Caco-2 (cell line): ENCODE results near the gene KREMEN1. TPM values are rescaled to one million over a fixed set of nuclear protein-coding genes. Genes with fewer than 3 reads are reported as not detected.

ENCODE experiments used
- BruUV-seq: library from RNA; stranded (reverse); fragments of 400-500 nt; replicated peaks from 2 replicates; lab custom pipeline; 2021; lab: Mats Ljungman, UMichigan
- CTCF ChIA-PET: fragments of 300-600 bp; sonication (Branson Sonifier 250); formaldehyde crosslinking; loops from one replicate; lab custom pipeline; 2022; ENCODE audit warnings: antibody characterized with exemption; lab: Charles Lee
- POLR2A ChIA-PET: fragments of 300-600 bp; sonication (Branson Sonifier 250); formaldehyde crosslinking; loops from one replicate; lab custom pipeline; 2022; ENCODE audit warnings: antibody characterized with exemption; lab: Charles Lee
- DNase-seq, 2 experiments: peaks; one replicate each; pipeline versions ENCODE4 v3.0.0 to v3.0.0-alpha.2; 2020 to 2022
- H3K27me3 ChIP-seq: replicated peaks from 2 replicates; pipeline ENCODE4 v1.6.0; 2011; ENCODE audit warnings: low read length; ENCODE audit not compliant: control insufficient read depth, insufficient read depth
- H3K36me3 ChIP-seq: 2 replicates; pipeline ENCODE4 v1.5.1; 2011; ENCODE audit warnings: low read length; ENCODE audit not compliant: control insufficient read depth, insufficient read depth
- H3K4me1 ChIP-seq: fragments of 250-450 bp; sonication (Bioruptor Pico); 2 replicates; pipeline ENCODE4 v1.5.1; 2020; ENCODE audit warnings: mild to moderate bottlenecking
- H3K4me3 ChIP-seq: 2 replicates; pipeline ENCODE4 v1.5.1; 2011; ENCODE audit warnings: low read depth, mild to moderate bottlenecking, control low read depth, low read length
- H3K9me3 ChIP-seq: fragments of 250-450 bp; sonication (Bioruptor Pico); 2 replicates; pipeline ENCODE4 v1.5.1; 2020; ENCODE audit warnings: mild to moderate bottlenecking, moderate library complexity
- H3K27ac Mint-ChIP-seq: one replicate; pipeline ENCODE4 v1.8.0; 2022; ENCODE audit warnings: mixed read lengths; ENCODE audit not compliant: unreplicated experiment
- H3K27me3 Mint-ChIP-seq: one replicate; pipeline ENCODE4 v1.8.0; 2022; ENCODE audit warnings: mixed read lengths; ENCODE audit not compliant: insufficient read depth, unreplicated experiment
- H3K36me3 Mint-ChIP-seq: one replicate; pipeline ENCODE4 v1.8.0; 2022; ENCODE audit warnings: mild to moderate bottlenecking, mixed read lengths; ENCODE audit not compliant: insufficient read depth, unreplicated experiment
- H3K4me1 Mint-ChIP-seq: one replicate; pipeline ENCODE4 v1.8.0; 2022; ENCODE audit warnings: low read depth, mixed read lengths; ENCODE audit not compliant: unreplicated experiment
- H3K4me3 Mint-ChIP-seq: one replicate; pipeline ENCODE4 v1.8.0; 2022; ENCODE audit warnings: mild to moderate bottlenecking, moderate library complexity, mixed read lengths; ENCODE audit not compliant: unreplicated experiment
- H3K9me3 Mint-ChIP-seq: one replicate; pipeline ENCODE4 v1.8.0; 2022; ENCODE audit warnings: mixed read lengths; ENCODE audit not compliant: unreplicated experiment
- CTCF ChIP-seq, 2 experiments: fragments of 200-600 bp in 1 of 2; IDR thresholded peaks; 1 replicate in 1 of 2; 2 replicates in 1 of 2; pipeline versions ENCODE4 v1.5.1 to v1.8.0; 2011 to 2022; ENCODE audit warnings: antibody characterized with exemption in 1 of 2, control low read depth in 1 of 2, inconsistent platforms in 1 of 2, low read depth in 1 of 2, low read length in 1 of 2, mild to moderate bottlenecking in 1 of 2, moderate library complexity in 1 of 2; ENCODE audit not compliant: insufficient read depth in 1 of 2, severe bottlenecking in 1 of 2, unreplicated experiment in 1 of 2
- intact Hi-C: fragments of 100-400 bp; cut with micrococcal nuclease; formaldehyde crosslinking; loops from one replicate; pipeline ENCODE4 v1.10.0; 2022; ENCODE audit not compliant: unreplicated experiment
- total RNA-seq: library from RNA; stranded (reverse); gene quantifications from 2 replicates; pipeline ENCODE4 v1.2.3, GENCODE V29; 2022

The KREMEN1 gene
- total RNA-seq, 1 experiment from 2014 or later: 29.7 TPM

DNA sequence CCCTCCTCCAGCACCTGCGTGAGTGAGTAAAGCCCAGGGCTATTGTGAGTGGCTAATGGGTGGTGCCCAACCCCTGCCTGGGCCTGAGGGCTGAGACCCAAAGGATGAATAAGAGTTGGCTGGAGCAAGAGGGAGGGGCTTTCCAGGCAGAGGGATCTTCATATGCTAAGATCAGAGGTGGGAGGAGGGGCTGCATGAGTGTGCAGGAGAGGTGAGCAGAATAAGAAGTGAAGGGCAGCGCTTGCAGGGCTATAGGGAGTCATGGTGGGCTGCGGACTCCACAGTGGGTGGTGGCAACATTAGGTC is 136.7 kb downstream of the KREMEN1 start:
- H3K4me1 Mint-ChIP-seq: no peaks in the 10 kb centered on the region
- no peaks in the 10 kb centered on the region for H3K9me3 Mint-ChIP-seq
- intact Hi-C loops: loop anchor here (10.0 kb wide), 1 partner anchor 165 kb away; no protein-coding TSS in a partner anchor
- H3K4me3 Mint-ChIP-seq: no peak overlapping the region
- no peaks in the 10 kb centered on the region for H3K36me3 Mint-ChIP-seq
- DNase-seq: no peak
- no peaks in the 10 kb centered on the region for H3K27me3 ChIP-seq
- TF ChIP-seq CTCF (IDR thresholded peaks at IDR 0.05; ENCODE audit: insufficient read depth in 1 of 2, low read depth in 1 of 2, low read length in 1 of 2, severe bottlenecking in 1 of 2, unreplicated experiment in 1 of 2): no peak
- BruUV-seq: no TSS peak
- POLR2A ChIA-PET: interaction anchor here (0.6 kb wide), 1 partner anchor 16 kb away, joined by 3 read pairs; no protein-coding TSS in a partner anchor
- no peak overlapping the region for H3K27ac Mint-ChIP-seq
- no peaks in the 10 kb centered on the region for H3K36me3 ChIP-seq
- peaks cover 4% of the 10 kb centered on the region; the same call in 1 of the 2 replicates for H3K4me1 ChIP-seq
- no peak overlapping the region for H3K4me3 ChIP-seq
- CTCF ChIA-PET: interaction anchor here (0.6 to 2.0 kb wide), 3 partner anchors 9 to 36 kb away, joined by 3 to 11 read pairs (median 6); no protein-coding TSS in a partner anchor
- H3K27me3 Mint-ChIP-seq: no peaks in the 10 kb centered on the region
- H3K9me3 ChIP-seq: no peaks in the 10 kb centered on the region

- H3K27me3 Mint-ChIP-seq: no peaks in the 10 kb centered on the region
- H3K4me1 Mint-ChIP-seq: no peaks in the 10 kb centered on the region
- CTCF ChIA-PET: no interaction called here
- Histone ChIP-seq H3K9me3 (no peaks in the 10 kb centered on the region), H3K27me3 (no peaks in the 10 kb centered on the region), H3K4me3 (no peak overlapping the region), H3K36me3 (no peaks in the 10 kb centered on the region), H3K4me1 (peaks cover 4% of the 10 kb centered on the region; the same call in 1 of the 2 replicates)
- DNase-seq: no peak
- no peaks in the 10 kb centered on the region for H3K9me3 Mint-ChIP-seq
- no TSS peak for BruUV-seq
- TF ChIP-seq CTCF (IDR thresholded peaks at IDR 0.05; ENCODE audit: insufficient read depth in 1 of 2, low read depth in 1 of 2, low read length in 1 of 2, severe bottlenecking in 1 of 2, unreplicated experiment in 1 of 2): no peak
- H3K27ac Mint-ChIP-seq: no peak overlapping the region
- H3K36me3 Mint-ChIP-seq: no peaks in the 10 kb centered on the region
- intact Hi-C loops: no loop called here
- no peak overlapping the region for H3K4me3 Mint-ChIP-seq
- POLR2A ChIA-PET: no interaction called here
Observed at GRCh38 chr22:29211066-29211465, 138.2 kb downstream of the KREMEN1 start.

- Mint-ChIP-seq H3K36me3 (no peaks in the 10 kb centered on the region), H3K4me1 (no peaks in the 10 kb centered on the region), H3K4me3 (no peak overlapping the region), H3K27ac (no peak overlapping the region), H3K9me3 (no peaks in the 10 kb centered on the region), H3K27me3 (no peaks in the 10 kb centered on the region)
- CTCF ChIA-PET: no interaction called here
- Histone ChIP-seq H3K4me1 (peaks cover 4% of the 10 kb centered on the region; the same call in 1 of the 2 replicates), H3K27me3 (no peaks in the 10 kb centered on the region), H3K36me3 (no peaks in the 10 kb centered on the region), H3K9me3 (no peaks in the 10 kb centered on the region), H3K4me3 (no peak overlapping the region)
- POLR2A ChIA-PET: no interaction called here
- TF ChIP-seq CTCF (IDR thresholded peaks at IDR 0.05; ENCODE audit: insufficient read depth in 1 of 2, low read depth in 1 of 2, low read length in 1 of 2, severe bottlenecking in 1 of 2, unreplicated experiment in 1 of 2): no peak
- DNase-seq: no peak
- intact Hi-C loops: no loop called here
- no TSS peak for BruUV-seq
Observed at GRCh38 chr22:29211466-29211865, 138.6 kb downstream of the KREMEN1 start.
